Neural progenitor cell (in vitro differentiated cells): Measurements from ENCODE around the gene MAT2A.

Source experiments
- CTCF ChIP-seq: fragments of 200-600 bp; sonication (generic); IDR thresholded peaks from 2 replicates; pipeline ENCODE4 v1.5.1; 2017; ENCODE audit warnings: antibody characterized with exemption, mild to moderate bottlenecking
- EZH2phosphoT487 ChIP-seq: fragments of 200-600 bp; sonication (generic); IDR thresholded peaks from 2 replicates; pipeline ENCODE4 v1.6.1; 2017; ENCODE audit warnings: antibody characterized with exemption

DNA sequence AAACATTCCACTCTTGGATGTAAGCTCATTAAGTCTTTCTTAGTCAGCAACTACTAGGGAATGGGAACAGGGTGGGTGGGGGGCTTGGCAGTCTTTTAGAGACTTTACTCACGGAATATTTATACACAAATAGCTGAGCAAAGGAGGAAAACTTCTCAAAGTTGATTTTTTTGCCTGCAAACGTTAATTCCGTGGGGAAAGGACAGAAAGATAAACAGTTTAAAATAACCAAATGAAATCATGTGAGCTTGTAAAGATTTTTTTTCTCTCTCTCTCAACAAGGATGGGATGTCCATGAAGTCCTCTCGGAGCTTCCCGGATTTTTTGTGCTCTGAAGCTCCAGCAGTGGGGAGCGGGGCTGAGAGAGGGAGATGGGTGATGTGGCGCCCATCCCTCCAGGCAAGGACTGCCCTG lies 32.2 kb upstream of the MAT2A start:
- TF ChIP-seq EZH2phosphoT487: no peak
- TF ChIP-seq CTCF: no peak
